ENCODE results near the gene CARD11.

The CARD11 gene

DNA sequence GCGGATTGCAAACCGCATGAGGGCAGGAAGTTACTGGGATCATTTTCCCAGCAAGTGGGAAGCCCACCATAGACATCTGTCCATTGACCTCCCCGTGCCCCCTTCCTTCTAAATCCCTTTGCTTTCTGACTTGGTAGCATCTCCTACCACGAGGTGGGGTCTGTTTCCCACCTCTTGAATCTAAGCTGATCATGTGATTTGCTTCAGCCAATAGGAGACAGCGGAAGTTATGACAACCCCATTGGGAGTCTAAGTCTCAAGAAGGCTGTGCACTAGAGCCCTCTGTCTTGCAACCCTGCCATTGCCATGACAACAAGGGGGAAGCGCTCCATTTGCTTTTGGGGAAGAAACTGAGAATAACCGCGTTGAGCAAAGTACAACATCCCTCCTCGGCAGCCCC is 39.2 kb upstream of the CARD11 start:
- Histone ChIP-seq H3K27me3 (no peaks in the 10 kb centered on the region), H3K4me1 (no peaks in the 10 kb centered on the region), H3K4me3 (ENCODE audit: low read depth, low read length) (no peak overlapping the region), H3K36me3 (no peaks in the 10 kb centered on the region), H3K9me3 (no peaks in the 10 kb centered on the region)
- DNase-seq, result no peak
- TF ChIP-seq, protein P1, sequence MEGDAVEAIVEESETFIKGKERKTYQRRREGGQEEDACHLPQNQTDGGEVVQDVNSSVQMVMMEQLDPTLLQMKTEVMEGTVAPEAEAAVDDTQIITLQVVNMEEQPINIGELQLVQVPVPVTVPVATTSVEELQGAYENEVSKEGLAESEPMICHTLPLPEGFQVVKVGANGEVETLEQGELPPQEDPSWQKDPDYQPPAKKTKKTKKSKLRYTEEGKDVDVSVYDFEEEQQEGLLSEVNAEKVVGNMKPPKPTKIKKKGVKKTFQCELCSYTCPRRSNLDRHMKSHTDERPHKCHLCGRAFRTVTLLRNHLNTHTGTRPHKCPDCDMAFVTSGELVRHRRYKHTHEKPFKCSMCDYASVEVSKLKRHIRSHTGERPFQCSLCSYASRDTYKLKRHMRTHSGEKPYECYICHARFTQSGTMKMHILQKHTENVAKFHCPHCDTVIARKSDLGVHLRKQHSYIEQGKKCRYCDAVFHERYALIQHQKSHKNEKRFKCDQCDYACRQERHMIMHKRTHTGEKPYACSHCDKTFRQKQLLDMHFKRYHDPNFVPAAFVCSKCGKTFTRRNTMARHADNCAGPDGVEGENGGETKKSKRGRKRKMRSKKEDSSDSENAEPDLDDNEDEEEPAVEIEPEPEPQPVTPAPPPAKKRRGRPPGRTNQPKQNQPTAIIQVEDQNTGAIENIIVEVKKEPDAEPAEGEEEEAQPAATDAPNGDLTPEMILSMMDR (IDR thresholded peaks at IDR 0.05; ENCODE audit: low read depth, low read length), result no peak

DNA sequence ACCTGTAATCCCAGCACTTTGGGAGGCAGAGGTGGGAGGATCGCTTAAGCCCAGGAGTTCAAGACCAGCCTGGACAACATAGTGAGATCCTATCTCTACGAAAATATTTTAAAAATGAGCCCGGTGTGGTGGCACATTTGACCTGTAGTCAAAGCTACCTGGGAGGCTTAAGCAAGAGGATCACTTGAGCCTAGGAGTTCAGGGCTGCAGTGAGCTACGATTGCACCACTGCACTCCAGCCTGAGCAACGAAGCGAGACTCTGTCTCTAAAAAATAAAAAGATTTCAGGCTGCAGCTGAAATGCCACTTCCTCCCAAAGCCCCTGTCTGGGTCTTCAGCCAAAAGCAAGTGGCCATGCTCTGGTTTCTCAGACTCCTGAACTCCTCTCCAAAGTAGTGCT is 38.7 kb upstream of the CARD11 start:
- TF ChIP-seq, protein P1 (IDR thresholded peaks at IDR 0.05; ENCODE audit: low read depth, low read length), result no peak

DNA sequence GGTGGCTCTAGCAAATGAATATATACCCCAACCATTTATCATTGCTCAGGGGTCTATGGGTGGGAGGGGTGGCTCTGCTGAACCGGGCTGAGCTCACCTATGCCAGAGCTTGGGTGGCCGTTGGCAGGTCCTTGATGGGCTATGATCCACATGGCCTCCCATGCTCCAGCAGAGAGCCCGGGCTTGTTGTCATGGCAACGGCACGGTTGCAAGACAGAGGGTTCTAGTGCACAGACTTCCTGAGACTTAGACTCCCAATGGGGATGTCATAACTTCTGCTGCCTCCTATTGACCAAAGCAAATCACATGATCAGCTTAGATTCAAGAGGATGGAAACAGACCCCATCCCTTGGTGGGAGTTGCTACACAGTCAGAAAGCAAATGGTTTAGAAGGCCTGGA is 36.4 kb upstream of the CARD11 start:
- Histone ChIP-seq H3K36me3 (no peaks in the 10 kb centered on the region), H3K4me1 (no peaks in the 10 kb centered on the region), H3K9me3 (no peaks in the 10 kb centered on the region), H3K4me3 (ENCODE audit: low read depth, low read length) (no peak overlapping the region), H3K27me3 (no peaks in the 10 kb centered on the region)
- DNase-seq, result no peak
- TF ChIP-seq, protein P1 (IDR thresholded peaks at IDR 0.05; ENCODE audit: low read depth, low read length), result no peak

More for the DNA sequence above, 38.7 kb upstream of the CARD11 start:
- H3K9me3 ChIP-seq, result no peaks in the 10 kb centered on the region
- no peak for DNase-seq
- H3K27me3 ChIP-seq, result no peaks in the 10 kb centered on the region
- no peaks in the 10 kb centered on the region for H3K4me1 ChIP-seq
- no peaks in the 10 kb centered on the region for H3K36me3 ChIP-seq
- H3K4me3 ChIP-seq (ENCODE audit: low read depth, low read length), result no peak overlapping the region

DNA sequence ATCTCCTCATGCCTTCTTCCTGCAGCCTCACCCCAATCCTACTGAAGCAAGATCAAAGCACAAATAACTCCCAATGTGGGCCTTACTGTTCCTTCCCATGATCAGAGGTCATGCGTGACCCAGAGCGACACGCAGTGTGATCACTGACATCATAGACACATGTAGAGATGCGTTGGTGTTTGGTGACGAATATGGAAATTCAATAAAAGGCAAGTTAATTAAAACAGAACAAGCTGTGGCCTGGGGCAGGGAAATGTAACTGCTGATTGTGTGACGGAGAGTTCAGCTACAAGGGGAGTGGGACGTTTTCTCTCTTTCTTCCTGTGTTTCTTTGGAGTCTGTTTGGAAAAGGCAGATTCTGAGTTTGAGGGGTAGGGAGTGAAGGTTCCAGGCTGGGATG is 34.8 kb upstream of the CARD11 start:
- Histone ChIP-seq H3K4me3 (ENCODE audit: low read depth, low read length) (no peak overlapping the region), H3K27me3 (no peaks in the 10 kb centered on the region), H3K36me3 (no peaks in the 10 kb centered on the region), H3K9me3 (no peaks in the 10 kb centered on the region), H3K4me1 (no peaks in the 10 kb centered on the region)
- DNase-seq, result no peak
- TF ChIP-seq, protein P1 (IDR thresholded peaks at IDR 0.05; ENCODE audit: low read depth, low read length), result no peak

DNA sequence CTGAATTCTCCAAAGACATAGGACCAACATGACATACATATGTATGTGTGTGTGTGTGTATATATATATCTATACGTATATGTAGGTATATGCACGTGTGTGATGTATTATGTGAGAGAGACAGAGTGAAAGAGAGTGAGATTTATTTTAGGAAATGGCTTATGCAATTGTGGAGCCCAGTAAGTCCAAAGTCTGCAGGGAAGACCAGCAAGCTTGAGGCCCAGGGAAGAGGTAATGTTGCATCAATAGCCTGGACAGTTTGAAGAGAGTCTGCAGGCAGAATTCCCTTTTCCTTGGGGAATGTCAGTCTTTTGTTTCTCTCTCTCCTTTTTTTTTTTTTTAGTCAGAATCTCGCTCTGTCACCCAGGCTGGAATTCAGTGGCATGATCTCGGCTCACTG is 33.0 kb upstream of the CARD11 start:
- no peaks in the 10 kb centered on the region for H3K4me1 ChIP-seq
- H3K27me3 ChIP-seq, result no peaks in the 10 kb centered on the region

DNA sequence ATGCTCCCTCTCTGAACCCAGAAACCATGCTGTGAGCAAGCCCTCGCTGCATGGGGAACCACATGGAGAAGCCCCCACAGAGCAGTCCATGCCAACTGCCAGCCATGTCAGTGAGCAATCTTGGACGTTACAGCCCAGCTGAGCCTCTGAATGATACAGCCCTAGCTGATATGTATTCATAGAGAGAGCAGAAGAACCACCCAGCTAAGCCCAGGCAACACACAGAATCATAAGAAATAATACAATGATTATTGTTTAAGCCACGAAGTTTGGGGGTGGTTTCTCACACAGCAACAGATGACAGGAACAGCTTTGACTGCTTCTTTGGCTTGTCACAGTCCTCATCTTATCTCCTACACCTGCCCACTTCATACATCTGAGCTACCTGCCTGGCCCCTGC is 32.5 kb upstream of the CARD11 start:
- Histone ChIP-seq H3K36me3 (no peaks in the 10 kb centered on the region), H3K27me3 (no peaks in the 10 kb centered on the region), H3K4me3 (ENCODE audit: low read depth, low read length) (no peak overlapping the region), H3K9me3 (no peaks in the 10 kb centered on the region; the same call in 1 of the 2 replicates), H3K4me1 (no peaks in the 10 kb centered on the region)
- TF ChIP-seq, protein P1 (IDR thresholded peaks at IDR 0.05; ENCODE audit: low read depth, low read length), result no peak
- no peak for DNase-seq

More for the DNA sequence above, 33.0 kb upstream of the CARD11 start:
- H3K4me3 ChIP-seq (ENCODE audit: low read depth, low read length), result no peak overlapping the region
- DNase-seq, result no peak
- no peaks in the 10 kb centered on the region for H3K36me3 ChIP-seq
- H3K9me3 ChIP-seq, result no peaks in the 10 kb centered on the region
- TF ChIP-seq, protein P1 (IDR thresholded peaks at IDR 0.05; ENCODE audit: low read depth, low read length), result no peak

Measured in BE2C (cell line).